ENCODE results near the gene EN2. TPM values are rescaled to one million over a fixed set of nuclear protein-coding genes. Genes with fewer than 3 reads are reported as not detected.

EN2 gene
- total and polyA plus RNA-seq, 10 of the 15 experiments (the other 5 are each of a cell fraction or from before 2014, with no cell fraction given) = not detected

GRCh38 chr7:155464948-155465739 is 7.2 kb downstream of the EN2 start:
- intact Hi-C loops (cut with micrococcal nuclease; ENCODE audit: unreplicated experiment) = no loop called here
- CTCF ChIA-PET = no interaction called here
- in situ Hi-C loops (cut with MboI) = no loop called here
- DNase-seq (ENCODE audit: low read depth, low spot score) (no peak), FAIRE-seq (no peak), ATAC-seq (no peak)
- Histone ChIP-seq H3K4me2 (ENCODE audit: control insufficient read depth, insufficient read depth) (no peak overlapping the region), H3K4me3 (no peak overlapping the region), H3K27me3 (replicated peaks in 1 of 2; ENCODE audit: control insufficient read depth in 2 of 2, insufficient read depth in 2 of 2, low read length in 1 of 2) (peaks cover 17 to 58% of the 10 kb centered on the region in 2 experiments), H3K9ac (ENCODE audit: control insufficient read depth, insufficient read depth, low read length) (no peak overlapping the region), H3K27ac (ENCODE audit: control insufficient read depth, insufficient read depth) (no peak overlapping the region), H3K4me1 (ENCODE audit: control insufficient read depth, insufficient read depth, low read length) (no peaks in the 10 kb centered on the region), H3K9me3 (replicated peaks; ENCODE audit: control insufficient read depth, insufficient read depth, low read length) (no peaks in the 10 kb centered on the region; the same call in 2 of the 3 replicates), H3K79me2 (ENCODE audit: control insufficient read depth, insufficient read depth, low read length) (no peaks in the 10 kb centered on the region), H4K20me1 (ENCODE audit: control insufficient read depth, insufficient read depth) (0 out of 2 replicates have a peak, but pooled peaks cover 3% of the 10 kb centered on the region), H2AFZ (ENCODE audit: control insufficient read depth, low read depth, low read length) (no peak overlapping the region), H3K36me3 (ENCODE audit: control insufficient read depth in 2 of 2, insufficient read depth in 2 of 2, low read length in 1 of 2) (no peaks in the 10 kb centered on the region)
- SMC1A ChIA-PET (ENCODE audit: uncharacterized antibody, unreplicated experiment) = no interaction called here
- WGBS (ENCODE audit: insufficient coverage, insufficient replicate concordance, low lambda C conversion rate, missing lambda C conversion rate) = 52% methylated on average over 33 of the region's 33 CpGs
- TF ChIP-seq ZBED1 (IDR thresholded peaks at IDR 0.05; ENCODE audit: borderline replicate concordance) = no peak
- TF ChIP-seq BCLAF1 (IDR thresholded peaks at IDR 0.05) = no peak
- TF ChIP-seq KDM1A (IDR thresholded peaks at IDR 0.05; ENCODE audit: borderline replicate concordance) = no peak
- TF ChIP-seq PAX5 (IDR thresholded peaks at IDR 0.05; ENCODE audit: borderline replicate concordance, low read depth, low read length) = no peak
- no peak for TF ChIP-seq MTA3 (IDR thresholded peaks at IDR 0.05; ENCODE audit: borderline replicate concordance, low read length)
- no peak for TF ChIP-seq MXI1 (IDR thresholded peaks at IDR 0.05; ENCODE audit: low read depth, low read length)
- TF ChIP-seq SIX5 (IDR thresholded peaks at IDR 0.05; ENCODE audit: low read depth, low read length, severe bottlenecking) = no peak
- BruUV-seq (replicated peaks) = no TSS peak
- RAD21 ChIA-PET (ENCODE audit: unreplicated experiment) = no interaction called here
- POLR2A ChIA-PET = no interaction called here
